Heart left ventricle (tissue), 13 donors: ENCODE results near the gene FKBP8.

Experiments used
- POLR2A ChIP-seq, 2 donors: fragments of 450-650 bp; IDR thresholded peaks; one replicate each; pipeline ENCODE4 v1.6.1; 2017; ENCODE audit warnings: antibody characterized with exemption in 2 of 2, mild to moderate bottlenecking in 2 of 2, moderate library complexity in 2 of 2
- TF ChIP-seq, protein P1 (sequence below), 12 donors: fragments of 200-600 bp; sonication (generic) in 4 of 12; IDR thresholded peaks; one replicate each; pipeline versions ENCODE4 v1.5.0 to v1.8.0; 2018 to 2022; ENCODE audit warnings: antibody characterized with exemption in 12 of 12, mild to moderate bottlenecking in 5 of 12
- donor health status: ischemic (EF 13 %, LVEDD 7.1; RV severe dilation, severe dysfunction).
- donor health status: DM: no; HTN: yes; CAD: no.
- donor health status: DM: no; HTN: no; CAD: no.
- donor health status: ischemic (EF 25% LVEDD 6.9; RV normal size, moderate dysfunction).
- donor health status: ischemic (EF 25% LVEDD 5.7; RV mildly dilated, moderate dysfunction).
- donor health status: ischemic (EF 35%, LVEDD 5.7; RV mildly dilated, moderate dysfunction).
- donor health status: nonischemic (EF 11% LVEDD 7.7; RV severe dilation, severe dysfunction).
- donor health status: DM: yes; HTN: yes; CAD: no.
- donor health status: PGD.
- donor health status: ischemic (EF 29% LVEDD 5.4; RV normal size, mild dysfunction).
- donor health status: nonischemic (EF 23%, LVEDD 6.1; RV moderate dilation, normal function).

DNA sequence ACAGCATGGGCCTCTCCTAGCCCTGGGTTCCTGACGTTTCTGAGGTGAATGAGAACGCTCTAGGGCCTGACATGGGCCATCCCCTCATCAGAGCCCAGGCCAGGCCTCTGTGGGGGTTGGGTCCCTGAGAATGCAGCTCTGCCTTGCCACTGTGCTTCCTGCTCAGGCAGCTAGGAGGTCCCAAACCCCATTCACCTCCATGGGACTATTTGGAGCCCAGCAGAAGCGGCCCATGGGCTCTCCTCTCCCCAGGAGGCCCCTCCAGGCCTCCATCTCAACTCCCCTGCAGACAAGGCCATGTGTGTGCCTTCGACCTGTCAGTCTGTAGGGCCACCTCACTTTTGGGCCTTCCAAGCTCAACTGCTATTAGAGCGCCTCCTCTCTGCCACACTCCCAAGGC is 58.4 kb downstream of the FKBP8 start:
- no peak for TF ChIP-seq POLR2A (IDR thresholded peaks at IDR 0.05)
- TF ChIP-seq, protein P1, sequence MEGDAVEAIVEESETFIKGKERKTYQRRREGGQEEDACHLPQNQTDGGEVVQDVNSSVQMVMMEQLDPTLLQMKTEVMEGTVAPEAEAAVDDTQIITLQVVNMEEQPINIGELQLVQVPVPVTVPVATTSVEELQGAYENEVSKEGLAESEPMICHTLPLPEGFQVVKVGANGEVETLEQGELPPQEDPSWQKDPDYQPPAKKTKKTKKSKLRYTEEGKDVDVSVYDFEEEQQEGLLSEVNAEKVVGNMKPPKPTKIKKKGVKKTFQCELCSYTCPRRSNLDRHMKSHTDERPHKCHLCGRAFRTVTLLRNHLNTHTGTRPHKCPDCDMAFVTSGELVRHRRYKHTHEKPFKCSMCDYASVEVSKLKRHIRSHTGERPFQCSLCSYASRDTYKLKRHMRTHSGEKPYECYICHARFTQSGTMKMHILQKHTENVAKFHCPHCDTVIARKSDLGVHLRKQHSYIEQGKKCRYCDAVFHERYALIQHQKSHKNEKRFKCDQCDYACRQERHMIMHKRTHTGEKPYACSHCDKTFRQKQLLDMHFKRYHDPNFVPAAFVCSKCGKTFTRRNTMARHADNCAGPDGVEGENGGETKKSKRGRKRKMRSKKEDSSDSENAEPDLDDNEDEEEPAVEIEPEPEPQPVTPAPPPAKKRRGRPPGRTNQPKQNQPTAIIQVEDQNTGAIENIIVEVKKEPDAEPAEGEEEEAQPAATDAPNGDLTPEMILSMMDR (IDR thresholded peaks at IDR 0.05): no peak
